Small intestine (tissue), 7 donors: Measurements from ENCODE around the gene LRMDA. TPM values are rescaled to one million over a fixed set of nuclear protein-coding genes. Genes with fewer than 3 reads are reported as not detected.

Experiments used
- DNase-seq, 2 donors: peaks; one replicate each; pipeline versions ENCODE4 v3.0.0 to v3.0.0-alpha.2; 2013
- FAIRE-seq: peaks from 2 replicates; lab custom pipeline; 2012; peaks lifted over from hg19 to GRCh38; lab: Jason Lieb, UNC
- H3K27ac ChIP-seq, 3 donors: one replicate each; pipeline ENCODE4 v1.5.1; 2013; ENCODE audit warnings: low read length in 2 of 3, mild to moderate bottlenecking in 2 of 3, control low read depth in 1 of 3, inconsistent platforms in 1 of 3, low read depth in 1 of 3, moderate library complexity in 1 of 3
- H3K27me3 ChIP-seq, 3 donors: one replicate each; pipeline ENCODE4 v1.6.1; 2013; ENCODE audit warnings: low read length in 3 of 3, inconsistent platforms in 1 of 3; ENCODE audit not compliant: control insufficient read depth in 3 of 3, insufficient read depth in 3 of 3
- H3K36me3 ChIP-seq, 3 donors: one replicate each; pipeline ENCODE4 v1.6.1; 2013; ENCODE audit warnings: low read length in 3 of 3, inconsistent platforms in 1 of 3, low read depth in 1 of 3, mild to moderate bottlenecking in 1 of 3, moderate library complexity in 1 of 3; ENCODE audit not compliant: control insufficient read depth in 3 of 3, insufficient read depth in 2 of 3
- H3K4me1 ChIP-seq, 3 donors: one replicate each; pipeline ENCODE4 v1.6.1; 2013; ENCODE audit warnings: low read length in 2 of 3, inconsistent platforms in 1 of 3, low read depth in 1 of 3, mild to moderate bottlenecking in 1 of 3, moderate library complexity in 1 of 3; ENCODE audit not compliant: control insufficient read depth in 3 of 3, insufficient read depth in 2 of 3
- H3K4me3 ChIP-seq, 3 donors: one replicate each; pipeline ENCODE4 v1.5.1; 2013; ENCODE audit warnings: low read length in 3 of 3, control low read depth in 1 of 3, inconsistent platforms in 1 of 3, low read depth in 1 of 3, mild to moderate bottlenecking in 1 of 3, moderate library complexity in 1 of 3
- H3K9me3 ChIP-seq, 2 donors: one replicate each; pipeline ENCODE4 v1.6.1; 2013; ENCODE audit warnings: low read depth in 1 of 2, low read length in 1 of 2; ENCODE audit not compliant: control insufficient read depth in 2 of 2, insufficient read depth in 1 of 2
- WGBS, 3 donors: extraction: QIAGEN DNeasy Blood & Tissue Kit; methylation state at CpG; one replicate each; pipeline ENCODE4 v1.1.7; 2013; 5-methylcytosine and 5-hydroxymethylcytosine counted together
- polyA plus RNA-seq, 4 donors: library from polyadenylated mRNA; stranded (reverse) in 3 of 4; unstranded in 1 of 4; fragments of 200-250 nt in 3 of 4; fragments of 120-200 nt in 1 of 4; gene quantifications; one replicate each; pipeline versions ENCODE4 v1.2.1 to v1.2.3, GENCODE V29; 2013
- donor health status: healthy with polysubstance abuse.
- donor health status: control.
- donor health status: control.
- donor health status: Bipolar disorder and iron deficiency.
- donor health status: healthy.

Gene LRMDA
- polyA plus RNA-seq, 4 donors, result 5.6 to 16.2 (median 6.0) TPM; not detected in 1

DNA sequence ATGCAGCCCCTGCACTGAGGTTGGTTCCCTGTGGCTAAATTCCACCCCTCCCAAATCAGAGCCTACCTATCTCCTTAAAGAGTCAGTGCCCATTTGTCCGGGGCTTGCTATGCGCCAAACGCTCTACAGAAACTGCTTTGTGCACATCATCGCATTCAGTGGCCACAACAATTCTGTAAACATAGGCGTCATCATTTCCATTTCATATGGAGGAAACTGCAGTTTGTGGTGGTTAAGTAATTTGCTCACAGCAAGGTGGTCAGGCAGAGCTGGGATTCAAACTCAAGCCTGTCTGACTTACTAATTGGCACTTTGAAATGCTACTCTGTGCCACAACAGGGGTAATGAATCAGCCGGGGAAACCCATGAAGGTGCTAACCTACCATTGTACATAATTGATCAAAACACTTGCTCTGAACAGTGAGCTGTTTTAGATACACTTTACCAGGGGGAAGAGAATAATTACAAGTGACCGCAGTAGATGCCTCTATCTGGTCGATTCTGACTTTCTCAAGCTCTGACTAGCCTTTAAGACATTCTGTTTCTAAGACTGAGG lies 775.5 kb downstream of the LRMDA start:
- Histone ChIP-seq H3K27ac (no peak overlapping the region), H3K9me3 (no peaks in the 10 kb centered on the region), H3K27me3 (no peaks in the 10 kb centered on the region), H3K36me3 (no peaks in the 10 kb centered on the region), H3K4me1 (no peaks in the 10 kb centered on the region), H3K4me3 (no peak overlapping the region)
- 90 to 97% (median 93%) methylated on average over 8 of the region's 8 CpGs for WGBS, 3 donors
- no peak for FAIRE-seq
- no peak for DNase-seq

DNA sequence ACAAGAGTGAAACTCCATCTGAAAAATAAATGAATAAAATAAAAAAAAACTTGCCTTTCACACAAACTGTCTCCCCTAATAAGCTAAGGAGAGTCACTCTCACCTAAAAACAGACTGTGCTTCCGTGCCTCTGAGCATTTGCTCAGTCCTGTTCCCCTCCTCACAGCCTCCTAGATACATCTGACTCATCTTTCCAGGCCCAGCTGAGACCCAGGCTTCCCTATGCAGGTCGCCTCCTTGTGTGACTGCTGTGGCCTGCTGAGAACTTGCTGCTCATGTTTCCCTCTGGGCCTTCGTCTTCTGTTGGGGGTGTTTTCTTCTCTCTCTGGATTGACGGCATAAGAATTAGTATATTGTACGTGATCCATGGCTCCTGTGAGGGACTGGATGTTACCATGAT lies 777.7 kb downstream of the LRMDA start:
- Histone ChIP-seq H3K9me3 (no peaks in the 10 kb centered on the region), H3K36me3 (no peaks in the 10 kb centered on the region), H3K27ac (no peak overlapping the region), H3K27me3 (no peaks in the 10 kb centered on the region), H3K4me1 (no peaks in the 10 kb centered on the region), H3K4me3 (no peak overlapping the region)
- WGBS, 3 donors, result 77 to 96% (median 86%) methylated on average over 5 of the region's 5 CpGs
- FAIRE-seq, result no peak
- no peak for DNase-seq

DNA sequence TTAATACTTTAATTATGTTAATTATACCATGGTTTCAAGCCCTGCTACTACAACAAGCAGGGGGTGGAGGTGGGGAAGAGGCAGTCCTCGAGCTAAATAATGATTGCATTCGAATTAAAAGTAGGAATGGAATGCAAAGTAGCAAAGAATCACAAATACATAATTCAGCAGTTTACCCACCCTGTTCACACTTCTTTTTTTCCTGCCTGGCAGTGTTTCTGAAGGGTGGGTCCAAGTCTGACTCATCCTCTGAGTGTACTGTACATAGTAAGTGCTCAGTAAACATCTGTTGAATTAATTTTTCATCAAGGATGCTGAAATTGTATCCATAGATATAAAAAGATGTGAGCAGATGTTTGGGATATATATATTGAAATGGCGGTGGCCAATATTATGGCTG lies 778.8 kb downstream of the LRMDA start:
- FAIRE-seq, result no peak
- no peak overlapping the region for H3K27ac ChIP-seq
- no peak for DNase-seq
- no peak overlapping the region for H3K4me3 ChIP-seq
- 69 to 90% (median 85%) methylated on average over 3 of the region's 3 CpGs for WGBS, 3 donors
- no peaks in the 10 kb centered on the region for H3K27me3 ChIP-seq
- H3K9me3 ChIP-seq, result no peaks in the 10 kb centered on the region
- H3K4me1 ChIP-seq, result no peaks in the 10 kb centered on the region
- H3K36me3 ChIP-seq, result no peaks in the 10 kb centered on the region

DNA sequence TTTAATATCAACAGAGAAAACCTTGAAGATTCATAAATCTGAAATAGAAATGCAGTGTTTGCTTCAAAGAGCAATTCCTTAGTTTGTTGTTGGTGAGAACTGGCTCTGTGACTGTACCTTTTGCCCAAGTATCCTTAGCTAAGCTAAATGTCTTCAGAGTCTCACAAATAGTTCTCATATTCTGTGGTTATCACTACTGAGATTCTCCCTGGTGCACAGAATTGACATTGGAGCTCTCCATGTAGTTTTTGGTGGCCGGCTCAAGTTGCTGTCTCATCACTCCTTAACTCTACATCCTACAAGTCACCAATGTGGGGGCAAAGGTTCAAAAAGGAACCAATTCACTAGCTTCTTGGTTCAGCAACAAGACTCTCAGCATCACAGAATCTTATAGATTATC lies 780.3 kb downstream of the LRMDA start:
- no peak for FAIRE-seq
- H3K9me3 ChIP-seq, result no peaks in the 10 kb centered on the region
- no peak overlapping the region for H3K27ac ChIP-seq
- WGBS, 3 donors, result 80 to 93% (median 88%) methylated on average over 1 of the region's 1 CpG
- no peaks in the 10 kb centered on the region for H3K36me3 ChIP-seq
- H3K4me3 ChIP-seq, result no peak overlapping the region
- no peak for DNase-seq
- H3K27me3 ChIP-seq, result no peaks in the 10 kb centered on the region
- H3K4me1 ChIP-seq, result no peaks in the 10 kb centered on the region

DNA sequence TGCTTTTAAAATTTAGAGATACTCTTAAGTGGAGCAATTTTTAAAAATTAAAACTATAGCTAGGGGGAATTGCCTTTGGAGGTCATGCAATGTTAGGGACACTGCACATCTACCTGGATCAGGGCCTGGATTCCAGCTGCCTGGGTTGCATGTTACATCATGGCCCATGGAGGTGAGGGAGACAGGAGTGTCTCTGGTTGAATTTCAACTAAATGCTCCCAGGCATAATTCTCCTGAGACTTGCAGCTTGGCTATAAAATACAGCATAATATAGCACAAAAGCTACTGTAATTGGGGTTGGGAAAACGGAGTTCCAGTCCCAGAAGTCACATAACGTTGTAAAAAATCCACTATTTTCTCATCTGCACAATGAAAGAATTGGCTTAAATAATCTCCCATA lies 782.5 kb downstream of the LRMDA start:
- H3K36me3 ChIP-seq, result no peaks in the 10 kb centered on the region
- WGBS, 3 donors, result 74 to 92% (median 79%) methylated on average over 2 of the region's 2 CpGs
- no peak for DNase-seq
- H3K27ac ChIP-seq, result no peak overlapping the region
- H3K4me1 ChIP-seq, result no peaks in the 10 kb centered on the region
- no peak overlapping the region for H3K4me3 ChIP-seq
- H3K9me3 ChIP-seq, result no peaks in the 10 kb centered on the region
- no peaks in the 10 kb centered on the region for H3K27me3 ChIP-seq
- no peak for FAIRE-seq

DNA sequence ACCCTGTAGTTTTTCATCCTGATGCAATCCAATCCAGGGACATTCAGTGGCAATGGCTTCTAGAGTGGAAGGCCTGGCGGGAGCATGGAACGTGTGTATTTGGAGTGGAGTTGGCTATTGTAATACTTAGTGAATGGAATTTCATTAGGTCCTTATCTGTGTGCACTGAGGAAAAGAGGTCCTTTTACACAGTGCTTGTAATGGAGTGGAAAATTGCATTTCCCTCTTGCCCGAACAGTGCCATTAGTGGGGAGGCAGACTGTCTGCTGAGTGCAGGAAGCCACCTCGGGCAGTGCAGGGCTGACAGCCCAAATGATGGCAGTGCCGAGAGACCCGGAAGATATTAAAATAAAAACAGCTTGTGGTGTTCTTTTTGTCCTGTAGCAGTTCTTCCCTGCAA lies 786.6 kb downstream of the LRMDA start:
- FAIRE-seq (no peak), DNase-seq (no peak)
- no peak overlapping the region for H3K27ac ChIP-seq
- no peaks in the 10 kb centered on the region for H3K9me3 ChIP-seq
- WGBS, 3 donors, result 91 to 95% (median 94%) methylated on average over 6 of the region's 6 CpGs
- H3K4me1 ChIP-seq, result no peaks in the 10 kb centered on the region
- H3K36me3 ChIP-seq, result no peaks in the 10 kb centered on the region
- no peaks in the 10 kb centered on the region for H3K27me3 ChIP-seq
- no peak overlapping the region for H3K4me3 ChIP-seq

DNA sequence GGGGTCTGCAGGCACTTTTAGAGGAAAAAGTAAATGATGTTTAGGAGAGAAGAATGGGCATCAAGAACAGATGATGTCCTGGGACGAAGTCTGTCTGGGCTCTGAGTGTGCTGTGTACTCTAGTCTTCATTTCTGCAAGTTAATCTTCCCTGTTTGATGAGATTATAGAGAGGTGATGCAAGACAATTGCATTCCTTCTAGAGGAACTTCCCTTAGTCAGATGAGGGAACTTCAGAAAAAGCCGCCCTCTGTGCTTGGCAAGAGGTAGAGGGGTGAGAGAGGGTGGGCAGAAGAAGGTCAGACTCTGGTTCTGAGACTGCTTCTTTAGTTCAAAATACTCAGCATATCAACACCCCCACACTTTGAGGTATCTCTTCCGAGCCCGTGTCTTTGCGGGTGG lies 797.9 kb downstream of the LRMDA start:
- no peaks in the 10 kb centered on the region for H3K27me3 ChIP-seq
- H3K27ac ChIP-seq, result no peak overlapping the region
- H3K4me3 ChIP-seq, result no peak overlapping the region
- no peak for FAIRE-seq
- H3K9me3 ChIP-seq, result no peaks in the 10 kb centered on the region
- no peaks in the 10 kb centered on the region for H3K36me3 ChIP-seq
- WGBS, 3 donors, result 89 to 94% (median 91%) methylated on average over 5 of the region's 5 CpGs
- peaks cover 0 to 2% (median 0%) of the 10 kb centered on the region in 3 donors for H3K4me1 ChIP-seq
- no peak for DNase-seq

DNA sequence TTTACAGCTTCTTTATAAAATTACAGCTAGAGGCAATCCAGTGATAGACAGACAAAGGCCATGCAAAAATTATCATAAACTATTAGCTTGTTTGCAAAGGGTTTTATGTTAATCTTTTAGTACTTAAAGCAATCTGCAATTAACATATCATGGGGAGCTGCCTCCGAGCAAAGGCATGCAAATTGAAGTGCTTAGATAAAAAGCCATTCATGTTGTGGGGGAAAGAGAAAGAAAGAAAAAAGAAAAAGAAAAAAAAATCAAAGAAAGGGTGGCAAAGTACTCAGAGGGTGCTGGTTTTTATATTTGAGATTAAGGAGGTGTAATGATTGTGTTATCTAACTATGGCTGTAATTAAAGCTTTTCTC lies 799.5 kb downstream of the LRMDA start:
- WGBS, 3 donors, result 11 to 47% (median 16%) methylated on average over 1 of the region's 1 CpG
- no peaks in the 10 kb centered on the region for H3K9me3 ChIP-seq

DNA sequence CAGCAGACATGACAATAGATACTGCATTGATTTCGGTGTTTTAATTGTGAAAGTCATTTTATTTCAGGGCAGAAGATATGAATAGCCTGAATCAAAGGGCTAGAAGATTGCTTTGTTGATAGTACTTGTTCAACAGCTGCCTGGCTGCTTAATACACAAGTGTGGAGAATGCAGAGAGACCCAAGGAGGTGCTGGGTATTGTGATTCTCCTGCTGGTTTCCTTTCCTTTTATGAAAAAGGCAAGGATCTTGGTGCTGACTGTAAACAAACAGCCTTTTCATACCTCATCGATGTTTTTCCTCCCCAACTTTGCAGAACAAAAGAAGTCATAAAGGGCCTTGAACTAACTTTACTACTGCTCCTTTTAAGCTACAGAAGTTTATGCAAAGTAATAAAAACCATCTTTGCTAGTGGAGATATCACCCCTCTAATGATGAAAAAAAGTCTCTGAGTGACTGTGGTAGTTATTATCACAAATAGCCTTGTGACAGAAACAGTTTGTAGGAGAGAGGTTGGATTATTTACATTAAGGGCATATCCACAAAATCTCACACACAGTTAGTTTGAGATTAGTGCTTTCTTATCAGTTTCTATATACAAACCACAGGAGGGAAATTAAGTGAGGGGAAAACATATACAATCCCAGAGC lies 800.0 kb downstream of the LRMDA start:
- no peaks in the 10 kb centered on the region for H3K36me3 ChIP-seq
- H3K27me3 ChIP-seq, result no peaks in the 10 kb centered on the region
- DNase-seq (no peak), FAIRE-seq (no peak)
- H3K4me1 ChIP-seq, result peaks cover 0 to 2% (median 0%) of the 10 kb centered on the region in 3 donors
- H3K4me3 ChIP-seq, result no peak overlapping the region
- no peak overlapping the region for H3K27ac ChIP-seq
- H3K9me3 ChIP-seq, result no peaks in the 10 kb centered on the region
- WGBS, 3 donors, result 7 to 24% (median 12%) methylated on average over 2 of the region's 2 CpGs

More for the DNA sequence above, 799.5 kb downstream of the LRMDA start:
- Histone ChIP-seq H3K4me1 (peaks cover 0 to 2% (median 0%) of the 10 kb centered on the region in 3 donors), H3K36me3 (no peaks in the 10 kb centered on the region), H3K27me3 (no peaks in the 10 kb centered on the region), H3K27ac (no peak overlapping the region), H3K4me3 (no peak overlapping the region)
- FAIRE-seq (no peak), DNase-seq (no peak)
